Stimulated activated CD8-positive, alpha-beta memory T cell treated with anti-CD3 and anti-CD28 coated beads, Interleukin-12 subunit alpha, Interleukin-12 subunit beta, amount 100 ng/mL, for 24 hours (primary cell): ENCODE measurements around the gene FAM25C.
"Not testable (repeated sequence)": the region's sequence is repeated elsewhere in the genome, so short reads cannot be mapped to it uniquely, and the experiment has no call there.

Experiments
- DNase-seq: peaks from one replicate; pipeline ENCODE4 v3.0.0-alpha.2; 2020; ENCODE audit errors: extremely low read depth

FAM25C gene

GRCh38 chr10:47957158-47957557 lies 42.4 kb downstream of the FAM25C start:
- DNase-seq: not testable (repeated sequence)

GRCh38 chr10:47947424-47947823 lies 52.2 kb downstream of the FAM25C start:
- DNase-seq: not testable (repeated sequence)
